Measurements from ENCODE around the gene FTO.

Gene FTO

GRCh38 chr16:53974484-53975080 is 270.6 kb downstream of the FTO start:
- DNase-seq = no peak

- DNase-seq = no peak
Measured at GRCh38 chr16:53980675-53981074, 276.7 kb downstream of the FTO start.

GRCh38 chr16:53982631-53983042 is 278.7 kb downstream of the FTO start:
- DNase-seq = no peak

GRCh38 chr16:53984936-53985335 is 281.0 kb downstream of the FTO start:
- DNase-seq = no peak

GRCh38 chr16:53985861-53986260 is 281.9 kb downstream of the FTO start:
- no peak for DNase-seq

GRCh38 chr16:53986793-53987192 is 282.8 kb downstream of the FTO start:
- no peak for DNase-seq

GRCh38 chr16:53988136-53988535 is 284.2 kb downstream of the FTO start:
- DNase-seq = no peak

- no peak for DNase-seq
Measured at GRCh38 chr16:53989597-53989996, 285.6 kb downstream of the FTO start.

- no peak for DNase-seq
Measured at GRCh38 chr16:53991754-53992378, 287.9 kb downstream of the FTO start.

GRCh38 chr16:53995378-53995777 is 291.4 kb downstream of the FTO start:
- no peak for DNase-seq

GRCh38 chr16:53996961-53997360 is 293.0 kb downstream of the FTO start:
- DNase-seq = no peak

- DNase-seq = no peak
Measured at GRCh38 chr16:53998024-53998810, 294.3 kb downstream of the FTO start.

GRCh38 chr16:53998966-53999522 is 295.1 kb downstream of the FTO start:
- no peak for DNase-seq

GRCh38 chr16:53999841-54000240 is 295.9 kb downstream of the FTO start:
- no peak for DNase-seq

GRCh38 chr16:54000361-54000760 is 296.4 kb downstream of the FTO start:
- DNase-seq = no peak

- no peak for DNase-seq
Measured at GRCh38 chr16:54006693-54007092, 302.7 kb downstream of the FTO start.

GRCh38 chr16:54007504-54007903 is 303.5 kb downstream of the FTO start:
- no peak for DNase-seq

- DNase-seq = no peak
Measured at GRCh38 chr16:54009464-54010176, 305.7 kb downstream of the FTO start.

GRCh38 chr16:54015147-54015546 is 311.2 kb downstream of the FTO start:
- no peak for DNase-seq

GRCh38 chr16:54022362-54022761 is 318.4 kb downstream of the FTO start:
- DNase-seq = no peak

GRCh38 chr16:54026456-54026855 is 322.5 kb downstream of the FTO start:
- DNase-seq = no peak

GRCh38 chr16:54027062-54027461 is 323.1 kb downstream of the FTO start:
- no peak for DNase-seq

- DNase-seq = no peak
Measured at GRCh38 chr16:54027558-54027957, 323.6 kb downstream of the FTO start.
